Activated naive CD4-positive, alpha-beta T cell treated with anti-CD3 and anti-CD28 coated beads, Interleukin-2, amount 50 U/mL, for 16 hours (primary cell): ENCODE data around the gene MYL10.
"Not testable (repeated sequence)": the region's sequence is repeated elsewhere in the genome, so short reads cannot be mapped to it uniquely, and the experiment has no call there.

Experiments
- DNase-seq: peaks from one replicate; pipeline ENCODE4 v3.0.0-alpha.2; 2020

The MYL10 gene

DNA sequence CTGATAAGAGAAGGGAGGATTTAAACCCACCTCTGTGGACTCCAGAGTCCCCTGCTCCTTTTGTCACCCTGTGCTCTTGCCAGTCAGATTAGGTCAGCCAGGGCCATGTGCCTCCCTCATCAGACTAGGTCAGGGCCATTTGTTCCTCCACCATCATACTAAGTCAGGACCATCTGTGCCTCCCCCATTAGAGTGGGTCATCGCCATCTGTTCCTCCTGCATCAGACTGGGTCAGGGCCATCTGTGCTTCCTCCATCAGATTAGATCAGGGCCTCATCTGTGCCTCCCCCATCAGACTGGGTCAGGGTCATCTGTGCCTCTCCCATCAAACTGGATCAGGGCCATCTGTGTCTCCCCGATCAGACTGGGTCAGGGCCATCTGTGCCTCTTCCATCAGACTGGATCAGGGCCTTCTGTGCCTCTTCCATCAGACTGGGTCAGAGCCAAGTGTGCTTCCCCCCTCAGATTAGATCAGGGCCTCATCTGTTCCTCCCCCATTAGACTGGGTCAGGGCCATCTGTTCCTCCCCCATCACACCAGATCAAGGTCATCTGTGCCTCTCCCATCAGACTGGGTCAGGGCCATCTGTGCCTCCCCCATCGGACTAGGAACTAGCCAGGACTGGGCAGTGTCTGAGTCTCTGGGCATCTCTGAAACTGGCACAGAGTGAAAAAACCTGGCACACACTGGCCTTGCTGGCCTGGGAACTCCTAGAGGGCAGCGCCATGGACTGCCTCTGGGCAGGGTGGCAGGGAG, 11.5 kb downstream of the MYL10 start:
- DNase-seq, result no peak

DNA sequence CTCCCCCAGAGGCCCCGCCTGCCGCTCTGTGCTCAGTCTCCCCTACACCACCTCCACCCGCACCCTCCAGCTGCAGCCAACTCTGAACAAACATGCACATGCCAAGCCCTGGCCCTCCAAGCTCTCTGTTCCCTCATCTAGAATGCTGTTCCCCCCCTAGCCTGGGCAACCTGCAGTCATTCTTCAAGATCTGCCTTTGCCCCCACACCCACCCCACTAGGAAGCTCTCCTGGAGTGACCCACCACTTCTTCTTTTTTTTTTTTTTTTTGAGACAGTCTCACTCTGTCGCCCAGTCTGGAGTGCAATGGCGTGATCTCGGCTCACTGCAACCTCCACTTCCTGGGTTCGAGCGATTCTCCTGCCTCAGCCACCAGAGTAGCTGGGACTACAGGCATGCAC, 13.7 kb downstream of the MYL10 start:
- no peak for DNase-seq

DNA sequence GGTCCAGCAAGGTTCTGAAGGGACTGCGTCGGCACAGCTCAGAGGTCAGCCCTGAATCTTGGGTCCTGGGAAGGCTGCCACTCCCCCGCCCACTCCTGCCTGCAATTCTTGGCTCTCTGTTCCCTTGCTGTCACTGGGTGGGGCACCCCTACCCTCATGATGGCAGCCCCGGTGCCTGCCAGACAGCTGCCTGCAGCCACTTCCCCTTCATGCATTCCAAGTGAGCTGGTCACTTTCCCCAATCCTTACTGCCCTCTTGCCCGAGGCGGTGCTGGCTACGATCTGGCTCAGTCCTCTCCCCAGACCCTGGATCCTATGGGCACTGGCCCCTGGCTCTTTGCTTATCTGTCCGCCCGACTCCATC, 14.2 kb downstream of the MYL10 start:
- no peak for DNase-seq

DNA sequence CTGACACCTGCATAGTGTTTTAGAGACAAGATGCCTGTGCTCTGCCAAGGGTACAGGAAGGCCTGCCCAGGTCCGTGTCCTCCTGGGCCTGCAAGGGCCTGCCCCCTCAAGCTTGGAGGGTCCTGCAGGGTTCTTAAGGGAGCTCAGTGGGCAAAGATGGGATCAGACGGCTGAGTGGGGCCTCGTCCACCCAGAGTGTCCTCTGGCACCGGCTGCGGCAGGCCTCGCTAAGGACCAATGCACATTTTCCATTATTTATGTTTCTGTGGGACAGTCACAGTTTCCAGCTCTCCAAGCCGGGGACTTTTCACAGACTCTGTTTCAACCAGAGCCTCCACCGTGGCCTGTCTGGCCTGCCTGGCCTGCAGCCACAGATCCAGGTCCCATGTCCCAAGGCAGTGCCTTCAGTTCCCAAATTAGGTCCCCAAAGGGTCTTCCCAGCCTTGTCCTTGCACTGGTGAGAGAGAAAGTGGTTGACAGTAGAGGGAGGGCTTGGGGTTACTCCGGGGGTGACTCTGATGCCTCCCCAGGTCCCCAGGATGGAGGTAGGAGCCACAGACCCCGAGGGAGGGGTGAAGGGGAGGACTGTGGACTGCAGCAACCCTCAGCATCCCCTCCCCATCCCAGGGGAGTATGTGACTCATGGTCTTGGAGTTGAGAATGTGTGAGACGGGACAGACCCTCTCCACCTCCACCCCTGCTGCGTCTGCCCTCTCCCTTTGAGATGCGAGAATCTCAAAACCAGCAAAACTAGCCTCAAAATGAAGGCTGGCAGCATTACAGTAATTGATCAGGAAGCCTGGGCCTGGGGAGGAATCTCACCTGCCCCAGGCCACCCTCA, 14.8 kb downstream of the MYL10 start:
- no peak for DNase-seq

DNA sequence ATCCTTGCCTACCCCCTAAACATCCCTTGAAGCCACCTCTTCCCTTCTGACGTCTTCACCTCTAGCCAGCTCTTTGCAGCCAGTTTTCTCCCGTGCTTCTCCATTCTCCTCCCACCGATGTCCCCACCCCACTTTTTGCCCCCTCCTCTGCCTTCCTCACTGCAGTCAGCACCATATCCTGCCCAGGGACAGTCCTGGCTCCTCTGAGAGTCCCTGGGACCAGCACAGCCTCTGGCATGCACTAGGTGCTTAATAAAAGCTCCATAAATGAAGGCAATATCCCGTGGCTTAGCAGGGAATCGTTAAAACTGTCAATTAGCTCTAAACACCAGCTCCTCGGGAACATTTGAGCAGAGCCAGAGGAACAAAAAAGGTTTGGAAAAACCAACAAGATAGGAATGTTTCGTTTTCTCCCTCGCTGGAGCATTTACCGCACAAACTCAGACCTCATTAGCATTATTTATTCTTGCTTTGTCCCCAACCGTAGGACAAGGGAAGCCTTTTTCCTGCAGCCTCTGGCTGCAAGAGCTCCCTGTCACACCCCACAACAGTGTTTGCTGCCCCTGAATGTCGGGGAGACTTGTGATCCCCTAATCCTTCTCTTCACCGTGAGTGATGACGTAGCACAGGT, 16.1 kb downstream of the MYL10 start:
- no peak for DNase-seq

DNA sequence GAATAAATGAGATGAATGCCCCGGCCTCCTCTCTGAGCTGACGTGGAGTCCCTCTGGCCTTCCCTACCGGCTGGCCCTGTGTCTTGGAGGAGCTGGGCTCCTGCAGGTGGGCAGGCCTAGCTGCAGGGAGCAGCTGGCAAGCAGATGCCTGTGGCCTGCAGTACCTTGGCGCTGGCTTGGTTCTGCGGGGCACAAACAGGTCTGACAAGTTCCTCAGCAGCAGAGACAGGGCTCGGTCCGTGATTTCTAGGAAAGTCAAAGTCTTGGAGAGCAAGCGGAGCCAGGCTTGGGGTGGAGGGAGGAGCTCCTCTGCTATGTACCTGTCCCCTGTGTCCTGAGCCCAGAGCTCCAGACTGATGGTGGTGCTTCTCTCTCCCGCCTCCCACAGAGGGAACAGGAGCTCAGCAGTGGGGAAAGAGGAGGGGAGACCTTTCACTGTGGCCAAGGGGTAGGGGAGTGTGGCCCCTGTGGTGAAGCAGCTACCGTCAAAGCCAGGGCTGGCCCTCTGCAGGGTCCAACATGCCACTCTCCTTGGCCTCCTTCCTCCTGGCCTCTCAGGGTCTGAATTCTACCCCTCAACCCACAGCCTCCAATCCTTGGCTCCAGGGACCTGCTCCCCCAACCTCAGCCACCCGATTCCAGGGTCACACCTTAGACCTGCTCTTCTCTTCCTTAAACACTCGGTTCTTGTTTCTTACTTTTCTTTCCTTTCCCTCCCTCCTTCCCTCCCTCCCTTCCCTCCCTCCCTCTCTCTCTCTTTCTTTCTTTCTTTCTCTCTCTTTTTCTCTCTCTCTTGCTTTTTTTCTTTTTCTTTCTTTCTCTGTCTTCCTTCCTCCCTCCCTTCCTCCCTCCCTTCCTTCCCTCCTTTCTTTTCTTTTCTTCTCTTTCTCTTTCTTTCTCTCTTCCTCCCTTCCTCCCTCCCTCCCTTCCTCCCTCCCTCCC, 20.1 kb downstream of the MYL10 start:
- DNase-seq, result no peak

DNA sequence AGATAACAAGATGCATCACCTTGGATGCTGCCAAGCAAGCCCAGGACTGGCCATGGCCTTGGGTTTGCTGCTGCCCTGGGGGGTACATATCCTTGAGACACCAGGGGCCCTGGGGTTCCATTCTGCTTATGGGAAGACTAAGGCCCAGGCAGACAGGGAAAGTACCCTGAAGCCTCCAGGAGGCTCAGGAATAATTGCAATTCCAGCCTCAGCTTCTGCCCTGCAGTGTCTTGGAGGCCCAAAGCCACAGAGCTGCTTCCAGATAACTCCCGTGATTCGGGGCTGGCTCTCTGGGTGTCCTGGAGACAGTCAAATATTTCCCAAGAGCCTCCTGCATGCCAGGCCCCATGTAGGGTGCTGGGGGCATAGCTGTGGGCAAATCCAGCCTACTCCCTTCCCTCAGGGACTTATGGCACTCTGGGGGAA, 22.6 kb downstream of the MYL10 start:
- DNase-seq, result no peak

DNA sequence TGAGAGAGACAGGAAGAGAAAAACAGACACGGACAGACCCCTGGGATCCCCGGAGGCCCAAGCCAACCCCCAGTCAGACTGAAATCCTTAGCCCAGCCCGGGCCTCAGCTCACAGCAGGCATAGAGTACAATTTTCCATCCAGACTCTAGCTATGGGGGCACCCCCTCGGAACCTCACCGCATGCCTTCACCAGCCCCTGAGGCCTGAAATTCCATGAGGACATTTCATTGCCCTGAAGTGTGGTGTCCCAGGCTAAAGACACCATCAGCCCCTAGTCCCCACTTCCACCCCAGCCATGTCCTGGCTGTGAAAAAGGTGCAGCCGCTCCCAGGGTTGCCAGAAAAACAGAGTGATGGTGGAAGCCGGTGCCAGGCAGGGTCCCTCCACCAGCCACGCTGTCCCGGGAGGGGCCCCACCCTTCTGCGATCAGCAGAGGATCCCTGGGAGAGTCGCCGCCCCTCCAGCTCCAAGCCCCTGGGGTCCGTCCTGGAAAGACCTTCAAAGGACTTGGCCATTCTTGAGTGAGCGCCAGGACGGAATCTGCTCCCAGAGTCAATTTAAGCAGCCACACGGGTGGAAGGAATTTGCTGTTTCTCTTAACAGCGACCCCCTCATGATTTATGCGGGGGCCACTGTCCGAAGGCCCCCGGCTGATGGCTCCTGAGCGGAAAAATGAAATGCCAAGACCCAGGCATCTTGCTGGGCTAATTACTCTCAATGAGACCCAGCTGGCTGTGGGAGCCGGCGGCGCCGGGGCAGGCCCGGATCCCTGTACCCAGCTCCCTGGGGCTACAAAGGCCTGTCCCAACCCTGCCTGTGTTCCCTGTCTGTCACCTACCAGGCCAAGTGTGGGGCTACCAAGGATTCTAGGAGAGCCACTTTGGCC, 23.2 kb downstream of the MYL10 start:
- no peak for DNase-seq

DNA sequence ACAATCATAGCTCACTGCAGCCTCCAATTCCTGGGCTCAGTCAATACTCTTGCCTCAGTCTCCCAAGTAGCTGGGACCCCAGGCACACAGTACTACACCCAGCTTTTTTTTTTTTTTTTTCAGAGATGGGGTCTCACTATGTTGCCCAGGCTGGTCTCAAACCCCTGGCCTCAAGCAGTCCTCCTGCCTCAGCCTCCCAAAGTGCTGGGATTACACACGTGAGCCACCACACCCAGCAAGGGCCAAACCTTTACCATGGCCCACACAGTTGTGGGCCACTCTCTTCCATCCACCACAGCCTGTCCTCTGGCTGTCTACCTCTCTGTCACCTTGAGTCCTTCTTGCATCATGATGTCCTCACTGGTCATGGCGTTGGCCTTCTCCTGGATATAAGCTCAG, 24.2 kb downstream of the MYL10 start:
- not testable (repeated sequence) for DNase-seq

DNA sequence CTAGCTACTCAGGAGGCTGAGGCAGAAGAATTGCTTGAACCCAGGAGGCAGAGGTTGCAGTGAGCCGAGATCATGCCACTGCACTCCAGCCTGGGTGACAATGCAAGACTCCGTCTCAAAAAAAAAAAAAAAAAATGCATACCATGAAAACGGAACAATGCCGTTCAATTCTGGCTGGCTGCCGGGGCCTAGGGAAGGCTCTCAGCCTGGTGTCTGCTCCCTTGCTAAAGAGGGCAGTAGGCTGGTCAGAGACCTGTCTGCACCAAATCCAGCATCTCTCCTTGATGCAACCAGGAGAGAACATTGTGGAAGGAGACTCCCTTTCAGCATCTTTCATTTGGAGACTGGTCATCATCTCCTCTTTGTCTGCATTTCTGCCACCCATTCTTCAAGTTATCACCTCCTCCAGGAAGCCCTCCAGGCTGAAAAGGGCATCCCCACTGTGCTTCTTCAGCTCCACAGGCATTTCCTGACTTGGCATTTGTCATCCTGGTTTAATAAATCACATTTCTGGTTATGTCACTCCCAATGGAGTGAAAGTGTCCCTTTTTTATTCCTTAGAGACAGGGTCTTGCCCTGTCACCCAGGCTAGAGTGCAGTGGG, 24.7 kb downstream of the MYL10 start:
- DNase-seq, result no peak

DNA sequence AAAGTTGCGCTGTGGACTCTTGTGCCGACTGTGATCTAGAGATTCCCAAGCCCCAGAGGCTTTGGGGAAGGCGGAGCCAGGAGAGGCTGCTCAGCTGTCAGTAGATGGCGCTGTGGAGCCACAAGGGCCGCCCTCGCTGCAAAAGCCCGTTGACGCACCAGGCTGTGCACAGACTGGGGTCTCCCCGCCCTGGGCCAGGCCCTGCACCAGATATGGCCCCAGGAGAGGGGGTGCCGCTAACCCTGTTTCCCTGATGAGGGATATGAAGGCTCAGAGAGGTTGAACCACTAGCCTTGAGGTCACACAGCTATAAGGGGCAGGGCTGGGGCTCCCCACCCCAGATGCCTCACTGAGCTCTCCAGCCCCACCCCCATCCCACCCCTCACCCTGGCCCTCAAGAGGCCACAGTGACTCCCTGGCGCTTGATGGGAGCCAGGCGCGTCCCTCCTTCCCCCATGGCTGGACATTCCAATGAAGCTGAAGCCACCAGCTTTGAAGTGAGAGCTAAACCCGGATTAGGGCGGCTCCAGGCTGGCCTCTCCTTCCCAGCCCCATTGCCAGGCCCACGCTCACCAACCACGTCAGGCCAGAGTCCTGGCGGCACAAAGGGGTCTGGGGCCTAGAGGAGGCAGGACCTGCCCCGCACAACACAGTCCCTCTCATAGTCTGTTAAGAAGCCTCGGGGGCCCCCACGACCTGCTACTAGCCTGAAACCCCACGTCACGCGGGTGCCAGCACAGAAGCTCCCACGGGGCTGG, 26.4 kb downstream of the MYL10 start:
- DNase-seq, result peak; percentile 70

DNA sequence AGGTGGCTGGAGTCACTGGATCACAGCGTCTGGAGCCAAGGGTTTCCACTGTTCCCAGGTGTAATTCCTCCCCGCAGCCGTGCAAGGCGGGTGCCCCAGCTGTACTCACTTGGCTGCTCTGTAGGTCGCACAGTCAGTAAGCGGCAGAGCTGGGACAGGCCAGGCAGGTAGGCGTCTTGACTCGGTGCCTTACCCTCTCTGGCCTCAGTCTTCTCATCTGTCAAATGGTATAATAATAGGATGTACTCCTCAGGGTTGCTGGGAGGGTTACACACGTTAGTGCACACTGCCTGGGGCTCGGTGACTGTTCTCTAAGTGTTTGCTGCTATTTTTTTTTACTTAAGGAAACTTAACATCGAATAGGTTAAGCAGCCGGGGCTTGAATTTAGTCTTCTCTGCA, 27.0 kb downstream of the MYL10 start:
- no peak for DNase-seq

DNA sequence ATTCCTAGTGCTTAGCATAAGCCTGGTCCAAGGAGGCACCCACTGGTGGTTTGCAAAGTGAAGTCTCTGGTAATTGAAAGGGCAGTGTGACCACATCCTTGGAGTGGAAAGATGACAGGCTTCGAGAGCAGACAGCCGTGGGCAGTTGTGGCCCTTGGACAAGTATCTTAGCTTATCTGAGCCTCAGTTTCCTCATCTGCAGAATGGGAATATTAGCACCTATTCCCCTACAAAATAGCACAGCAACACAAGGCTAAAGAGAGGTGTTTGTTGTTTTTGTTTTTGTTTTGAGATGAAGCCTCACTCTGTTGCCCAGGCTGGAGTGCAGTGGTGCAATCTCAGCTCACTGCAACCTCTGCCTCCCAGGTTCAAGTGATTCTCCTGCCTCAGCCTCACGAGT, 29.3 kb downstream of the MYL10 start:
- DNase-seq, result no peak

DNA sequence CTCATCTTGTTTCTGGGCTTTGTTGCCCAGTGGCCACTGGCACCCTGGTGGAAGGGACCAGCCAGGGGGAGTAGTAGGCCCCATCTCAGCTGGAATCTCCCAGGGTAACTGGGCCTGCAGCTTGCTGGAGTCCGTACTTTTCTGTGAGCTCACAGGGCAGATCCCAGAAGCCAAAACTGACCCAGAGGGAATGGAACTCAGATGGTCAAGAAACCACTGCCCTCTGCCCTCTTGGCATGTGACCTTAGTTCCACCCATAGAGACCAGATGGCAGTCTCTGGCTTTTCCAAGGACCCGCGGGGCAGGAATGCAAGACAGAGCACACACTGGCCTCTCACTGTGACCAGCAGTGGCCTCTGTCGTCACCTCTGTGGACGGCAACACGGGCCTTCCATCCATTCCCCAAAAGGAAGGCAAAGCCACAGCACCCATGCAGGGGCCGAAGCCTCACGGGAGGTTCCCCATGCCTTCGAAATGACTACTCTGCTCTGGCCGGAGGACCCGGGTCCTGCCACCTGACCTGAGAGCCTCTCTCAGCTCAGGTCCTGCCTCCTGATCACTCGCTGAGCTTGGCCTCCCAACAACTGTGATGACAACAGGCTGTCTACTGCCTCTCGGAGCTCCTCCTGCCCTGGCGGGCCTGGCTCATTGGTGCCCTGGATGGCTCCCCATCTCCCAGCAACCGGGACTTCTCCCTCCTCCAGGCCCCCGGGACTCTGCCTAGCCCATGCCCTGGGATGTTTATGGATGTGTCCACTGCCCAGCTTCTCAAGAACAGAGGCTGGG, 29.9 kb downstream of the MYL10 start:
- no peak for DNase-seq

DNA sequence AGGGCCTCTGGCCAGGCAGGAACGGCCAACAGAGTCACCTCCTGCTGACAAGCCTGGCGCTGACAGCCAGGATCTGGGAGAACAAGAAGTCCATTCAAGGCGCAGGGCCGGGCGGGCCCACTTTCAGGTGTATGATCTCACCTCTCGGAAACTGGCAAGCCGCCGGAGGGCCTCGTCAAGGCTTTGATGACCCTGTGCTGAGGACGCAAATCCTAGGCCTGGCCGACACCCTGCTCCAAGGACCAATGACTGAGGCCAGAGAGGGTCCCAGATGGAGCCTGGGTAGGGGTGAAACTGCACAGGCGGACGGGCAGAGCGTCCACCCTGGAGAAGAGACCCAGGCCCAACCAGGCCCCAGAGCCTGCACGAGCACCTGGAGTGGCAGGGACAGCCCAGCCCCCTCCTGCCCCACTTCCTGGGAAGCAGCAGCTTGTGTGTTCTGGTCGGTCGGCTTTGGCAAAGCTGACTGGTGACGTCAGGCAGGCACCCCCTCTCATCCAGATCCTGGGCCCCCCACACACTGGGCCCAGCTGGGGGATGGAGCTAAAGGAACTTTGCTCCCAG, 30.6 kb downstream of the MYL10 start:
- DNase-seq, result no peak

DNA sequence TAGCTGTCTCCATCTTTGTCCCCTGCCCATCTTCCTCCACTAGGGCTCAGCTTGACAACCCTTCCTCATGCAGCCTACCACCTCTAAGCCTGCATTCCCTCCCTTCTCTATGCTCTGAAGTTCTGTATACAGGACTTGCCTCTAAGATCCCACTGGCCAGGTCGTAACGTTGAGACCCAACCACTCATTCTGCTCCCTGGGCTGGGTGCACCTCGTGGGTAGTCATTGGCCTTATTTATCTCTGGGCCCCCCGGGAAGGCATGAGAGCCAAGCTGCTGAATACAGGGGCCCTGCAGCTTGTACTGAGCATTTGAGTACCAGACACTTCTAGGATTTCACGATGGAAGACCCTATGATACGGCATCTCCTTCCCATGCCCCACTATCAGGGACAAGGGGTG, 31.2 kb downstream of the MYL10 start:
- DNase-seq, result no peak

DNA sequence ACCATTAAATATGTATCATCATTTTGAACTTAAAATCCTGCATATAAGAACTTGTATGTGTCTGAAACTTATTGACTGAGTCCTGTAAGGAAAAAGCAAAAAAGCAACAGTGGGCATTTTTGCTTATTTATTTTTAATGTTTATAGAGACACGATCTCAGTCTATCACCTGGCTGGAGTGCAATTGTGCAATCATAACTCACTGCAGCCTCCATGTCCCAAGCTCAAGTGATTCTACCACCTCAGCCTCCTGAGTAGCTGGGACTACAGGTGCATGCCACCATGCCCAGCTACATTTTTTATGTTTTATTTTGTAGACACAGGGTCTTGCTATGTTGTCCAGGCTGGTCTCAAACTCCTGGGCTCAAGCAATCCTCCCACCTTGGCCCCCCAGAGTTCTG, 32.2 kb downstream of the MYL10 start:
- DNase-seq, result no peak

DNA sequence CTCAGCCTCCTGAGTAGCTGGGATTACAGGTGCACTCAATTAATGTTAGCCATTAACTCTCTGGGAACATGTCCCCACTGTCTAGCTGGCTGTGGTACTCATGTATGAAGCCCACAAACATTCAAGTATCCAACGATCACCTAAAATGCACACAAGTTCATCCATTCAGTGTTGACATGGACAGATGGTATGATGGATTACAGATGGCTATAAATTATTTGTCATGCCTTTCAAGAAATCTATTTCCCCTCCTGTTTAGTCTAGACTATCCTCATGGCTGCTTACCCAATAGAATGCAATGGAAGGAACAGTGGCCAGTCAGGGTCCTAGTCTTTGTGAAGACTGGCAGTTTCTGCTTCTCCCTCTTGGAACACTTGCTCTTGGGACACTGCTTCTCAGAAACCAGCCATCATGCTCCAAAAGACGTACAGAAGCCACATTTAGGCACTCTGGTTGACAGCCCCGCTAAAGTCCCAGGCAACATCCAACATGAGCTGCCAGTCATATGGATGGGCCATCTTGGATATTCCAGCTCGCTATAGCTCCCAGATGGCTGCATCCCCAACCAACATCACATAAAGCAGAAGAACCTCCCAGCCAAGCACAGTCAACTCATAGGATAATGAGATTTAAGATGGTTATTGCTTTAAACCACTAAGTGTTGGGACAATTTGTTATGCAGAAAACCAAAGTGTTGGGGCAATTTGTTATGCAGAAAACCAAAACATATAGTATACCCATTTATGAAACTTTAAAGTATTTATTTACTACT, 33.1 kb downstream of the MYL10 start:
- no peak for DNase-seq

DNA sequence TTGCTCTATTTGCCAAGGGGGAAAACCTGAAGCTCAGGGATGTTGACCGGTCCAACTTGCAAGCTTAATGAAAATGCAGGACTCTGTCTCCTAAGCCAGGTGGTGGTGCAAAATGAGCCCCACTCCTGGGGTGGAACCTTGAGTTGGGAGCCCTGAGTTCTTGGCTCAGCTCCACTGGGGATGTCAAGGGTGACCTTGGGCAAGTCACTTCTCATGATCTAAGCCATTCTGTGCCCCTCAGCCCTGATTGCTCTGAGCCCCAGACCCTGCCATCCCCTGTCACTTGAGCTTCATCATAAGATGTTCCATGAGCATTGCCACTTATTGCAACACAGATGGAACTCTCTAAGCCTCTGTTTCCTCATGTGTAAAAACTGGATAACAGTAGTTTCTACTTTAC, 33.9 kb downstream of the MYL10 start:
- DNase-seq, result no peak
